ENCODE measurements around the gene TBC1D8.

Gene TBC1D8

DNA sequence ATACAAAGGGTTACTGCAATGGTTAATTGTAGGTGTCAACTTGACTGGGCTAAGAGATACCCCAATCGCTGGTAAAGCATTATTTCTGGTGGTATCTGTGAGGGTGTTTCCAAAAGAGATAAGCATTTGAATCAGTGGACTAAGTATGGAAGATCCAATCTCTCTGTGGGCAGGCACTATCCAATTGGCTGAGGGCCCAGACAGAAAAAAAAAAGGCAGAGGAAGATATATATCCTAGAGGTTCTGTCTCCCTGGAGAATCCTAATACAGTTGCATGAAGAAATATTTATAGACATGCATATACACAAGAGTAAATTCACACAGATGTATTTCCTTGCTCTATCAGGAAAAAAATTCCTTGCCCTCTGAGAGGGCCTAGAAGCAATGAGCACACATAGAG, 43.9 kb downstream of the TBC1D8 start:
- H2AK5ac ChIP-seq (ENCODE audit: low read depth, low read length) = no peak overlapping the region
- no peak overlapping the region for H2BK5ac ChIP-seq (ENCODE audit: low read length)
- no CpG with 5 or more reads among the region's 1 CpG for WGBS, 2 donors (ENCODE audit: extremely low coverage in 2 of 2, insufficient read length in 2 of 2, insufficient replicate concordance in 1 of 2)
- no peak overlapping the region for H2BK15ac ChIP-seq (ENCODE audit: low read length)
- H3K36me3 ChIP-seq (replicated peaks in 1 of 2; ENCODE audit: control insufficient read depth in 2 of 2, insufficient read depth in 2 of 2, low read length in 2 of 2) = no peaks in the 10 kb centered on the region
- no peak overlapping the region for H3K4me3 ChIP-seq (ENCODE audit: low read length in 2 of 2)
- H2BK12ac ChIP-seq (ENCODE audit: low read length) = no peak overlapping the region
- H3K14ac ChIP-seq (ENCODE audit: low read length) = no peak overlapping the region
- H3K4me1 ChIP-seq (ENCODE audit: control insufficient read depth in 2 of 2, insufficient read depth in 1 of 2, low read depth in 1 of 2, low read length in 2 of 2) = no peaks in the 10 kb centered on the region
- no peaks in the 10 kb centered on the region for H3K79me1 ChIP-seq (ENCODE audit: low read depth, low read length)
- no peak overlapping the region for H3K27ac ChIP-seq (replicated peaks; ENCODE audit: low read length)
- H4K91ac ChIP-seq (ENCODE audit: low read depth, low read length, poor library complexity) = no peak overlapping the region
- H3K27me3 ChIP-seq (ENCODE audit: control insufficient read depth in 3 of 3, insufficient read depth in 3 of 3, low read depth in 1 of 3, low read length in 3 of 3) = no peaks in the 10 kb centered on the region
- no peak overlapping the region for H3K4ac ChIP-seq (ENCODE audit: low read length)
- H3K9ac ChIP-seq (ENCODE audit: low read depth, low read length, poor library complexity) = no peak overlapping the region
- no peak overlapping the region for H4K8ac ChIP-seq (ENCODE audit: low read depth, low read length)
- no peak overlapping the region for H3K23ac ChIP-seq (ENCODE audit: low read depth, low read length, poor library complexity)
- H2BK120ac ChIP-seq (ENCODE audit: low read depth, low read length) = no peak overlapping the region
- no peak overlapping the region for H2AFZ ChIP-seq (ENCODE audit: low read length)
- H3K9me3 ChIP-seq (replicated peaks in 1 of 2; ENCODE audit: control insufficient read depth in 2 of 2, insufficient read depth in 1 of 2, low read depth in 1 of 2, low read length in 2 of 2) = no peaks in the 10 kb centered on the region
- no peak overlapping the region for H3K18ac ChIP-seq (ENCODE audit: low read length)
- no peak overlapping the region for H3K4me2 ChIP-seq (ENCODE audit: insufficient read depth, low read length, poor library complexity, severe bottlenecking)
- DNase-seq (ENCODE audit: low spot score) = no peak

DNA sequence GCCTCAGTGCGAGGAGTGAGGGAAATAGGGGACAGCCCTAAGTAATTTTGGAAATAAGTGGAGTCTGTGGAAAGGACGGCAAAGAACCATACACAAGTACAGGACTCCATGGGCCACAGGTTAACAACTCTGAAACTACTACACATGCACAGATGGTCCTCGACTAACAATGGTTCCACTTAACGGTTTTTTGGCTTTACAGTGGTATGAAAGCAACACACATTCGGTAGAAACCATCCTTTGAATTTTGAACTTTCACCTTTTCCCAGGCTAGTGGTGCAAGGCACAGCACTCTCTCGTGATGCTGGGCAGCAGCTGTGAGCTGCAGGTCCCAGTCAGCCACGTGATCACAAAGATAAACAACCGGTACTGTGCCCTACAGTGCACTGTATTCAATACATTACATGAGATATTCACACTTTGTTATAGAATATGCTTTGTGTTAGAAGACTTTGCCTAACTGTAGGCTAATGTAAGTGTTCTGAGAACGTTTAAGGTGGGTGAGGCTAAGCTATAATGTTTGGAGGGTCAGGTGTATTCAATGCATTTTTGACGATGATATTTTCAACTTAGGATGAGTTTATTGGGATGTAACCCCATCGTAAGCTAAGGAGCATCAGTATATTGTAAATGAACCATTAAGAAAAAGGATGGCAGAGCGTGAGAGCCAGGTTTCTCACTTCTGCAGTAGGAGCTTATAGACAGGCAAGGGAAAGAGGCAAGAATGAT, 44.6 kb downstream of the TBC1D8 start:
- Histone ChIP-seq H3K23ac (ENCODE audit: low read depth, low read length, poor library complexity) (no peak overlapping the region), H3K9ac (ENCODE audit: low read depth, low read length, poor library complexity) (no peak overlapping the region), H2BK5ac (ENCODE audit: low read length) (no peak overlapping the region), H3K4ac (ENCODE audit: low read length) (no peak overlapping the region), H3K4me3 (ENCODE audit: low read length in 2 of 2) (no peak overlapping the region), H2AFZ (ENCODE audit: low read length) (no peak overlapping the region), H2AK5ac (ENCODE audit: low read depth, low read length) (no peak overlapping the region), H3K27me3 (ENCODE audit: control insufficient read depth in 3 of 3, insufficient read depth in 3 of 3, low read depth in 1 of 3, low read length in 3 of 3) (no peaks in the 10 kb centered on the region), H3K9me3 (replicated peaks in 1 of 2; ENCODE audit: control insufficient read depth in 2 of 2, insufficient read depth in 1 of 2, low read depth in 1 of 2, low read length in 2 of 2) (no peaks in the 10 kb centered on the region), H2BK12ac (ENCODE audit: low read length) (no peak overlapping the region), H3K27ac (replicated peaks; ENCODE audit: low read length) (no peak overlapping the region), H3K4me2 (ENCODE audit: insufficient read depth, low read length, poor library complexity, severe bottlenecking) (no peak overlapping the region), H2BK15ac (ENCODE audit: low read length) (no peak overlapping the region), H4K8ac (ENCODE audit: low read depth, low read length) (no peak overlapping the region), H3K14ac (ENCODE audit: low read length) (no peak overlapping the region), H2BK120ac (ENCODE audit: low read depth, low read length) (no peak overlapping the region), H4K91ac (ENCODE audit: low read depth, low read length, poor library complexity) (no peak overlapping the region), H3K18ac (ENCODE audit: low read length) (no peak overlapping the region), H3K36me3 (replicated peaks in 1 of 2; ENCODE audit: control insufficient read depth in 2 of 2, insufficient read depth in 2 of 2, low read length in 2 of 2) (no peaks in the 10 kb centered on the region), H3K79me1 (ENCODE audit: low read depth, low read length) (no peaks in the 10 kb centered on the region), H3K4me1 (ENCODE audit: control insufficient read depth in 2 of 2, insufficient read depth in 1 of 2, low read depth in 1 of 2, low read length in 2 of 2) (no peaks in the 10 kb centered on the region)
- DNase-seq (ENCODE audit: low spot score) = no peak
- no CpG with 5 or more reads among the region's 12 CpGs for WGBS, 2 donors (ENCODE audit: extremely low coverage in 2 of 2, insufficient read length in 2 of 2, insufficient replicate concordance in 1 of 2)

DNA sequence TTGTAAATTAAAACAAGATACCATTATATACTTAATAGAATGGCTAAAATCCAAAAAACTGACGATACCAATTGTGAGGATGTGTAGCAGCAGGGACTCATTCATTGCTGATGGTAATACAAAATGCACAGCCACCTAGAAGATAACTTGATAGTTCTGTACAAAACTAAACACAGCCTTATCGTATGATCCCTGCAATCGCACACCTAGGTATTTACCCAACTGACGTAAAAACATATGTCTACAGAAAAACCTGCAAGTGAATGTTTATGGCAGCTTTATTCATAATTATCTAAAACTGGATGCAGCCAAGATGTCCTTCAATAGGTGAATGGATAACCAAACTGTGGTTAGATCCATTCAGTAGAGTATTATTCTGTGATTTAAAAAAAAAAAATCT, 45.5 kb downstream of the TBC1D8 start:
- H3K36me3 ChIP-seq (replicated peaks in 1 of 2; ENCODE audit: control insufficient read depth in 2 of 2, insufficient read depth in 2 of 2, low read length in 2 of 2) = no peaks in the 10 kb centered on the region
- H2BK120ac ChIP-seq (ENCODE audit: low read depth, low read length) = no peak overlapping the region
- H3K4me2 ChIP-seq (ENCODE audit: insufficient read depth, low read length, poor library complexity, severe bottlenecking) = no peak overlapping the region
- no peak overlapping the region for H3K9ac ChIP-seq (ENCODE audit: low read depth, low read length, poor library complexity)
- H3K27me3 ChIP-seq (ENCODE audit: control insufficient read depth in 3 of 3, insufficient read depth in 3 of 3, low read depth in 1 of 3, low read length in 3 of 3) = no peaks in the 10 kb centered on the region
- H3K4me3 ChIP-seq (ENCODE audit: low read length in 2 of 2) = no peak overlapping the region
- no peak overlapping the region for H2AFZ ChIP-seq (ENCODE audit: low read length)
- WGBS, 2 donors (ENCODE audit: extremely low coverage in 2 of 2, insufficient read length in 2 of 2, insufficient replicate concordance in 1 of 2) = no CpG with 5 or more reads among the region's 4 CpGs
- H3K23ac ChIP-seq (ENCODE audit: low read depth, low read length, poor library complexity) = no peak overlapping the region
- H3K14ac ChIP-seq (ENCODE audit: low read length) = no peak overlapping the region
- H2AK5ac ChIP-seq (ENCODE audit: low read depth, low read length) = no peak overlapping the region
- no peak overlapping the region for H3K4ac ChIP-seq (ENCODE audit: low read length)
- H4K8ac ChIP-seq (ENCODE audit: low read depth, low read length) = no peak overlapping the region
- H3K9me3 ChIP-seq (replicated peaks in 1 of 2; ENCODE audit: control insufficient read depth in 2 of 2, insufficient read depth in 1 of 2, low read depth in 1 of 2, low read length in 2 of 2) = no peaks in the 10 kb centered on the region
- no peaks in the 10 kb centered on the region for H3K79me1 ChIP-seq (ENCODE audit: low read depth, low read length)
- no peaks in the 10 kb centered on the region for H3K4me1 ChIP-seq (ENCODE audit: control insufficient read depth in 2 of 2, insufficient read depth in 1 of 2, low read depth in 1 of 2, low read length in 2 of 2)
- H3K27ac ChIP-seq (replicated peaks; ENCODE audit: low read length) = no peak overlapping the region
- H2BK15ac ChIP-seq (ENCODE audit: low read length) = no peak overlapping the region
- H2BK5ac ChIP-seq (ENCODE audit: low read length) = no peak overlapping the region
- DNase-seq (ENCODE audit: low spot score) = no peak
- no peak overlapping the region for H2BK12ac ChIP-seq (ENCODE audit: low read length)
- no peak overlapping the region for H4K91ac ChIP-seq (ENCODE audit: low read depth, low read length, poor library complexity)
- no peak overlapping the region for H3K18ac ChIP-seq (ENCODE audit: low read length)

DNA sequence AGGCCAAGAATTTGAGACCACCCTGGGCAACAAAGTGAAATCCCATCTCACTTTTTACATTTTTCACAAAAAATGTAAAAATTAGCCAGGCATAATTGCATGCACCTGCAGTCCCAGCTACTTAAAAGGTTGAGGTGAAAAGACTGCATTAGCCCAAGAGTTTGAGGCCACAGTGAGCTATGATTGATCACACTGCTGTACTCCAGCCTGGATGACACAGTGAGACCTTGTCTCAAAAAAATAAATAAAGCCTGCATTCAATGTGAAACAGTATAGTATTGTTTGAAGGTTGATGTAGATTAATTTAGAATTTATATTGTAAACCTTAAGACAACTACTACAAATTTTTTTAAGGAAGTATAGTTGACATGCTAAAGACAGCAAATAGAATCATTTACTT, 53.5 kb downstream of the TBC1D8 start:
- no peak overlapping the region for H3K23ac ChIP-seq (ENCODE audit: low read depth, low read length, poor library complexity)
- H3K4me3 ChIP-seq (ENCODE audit: low read length in 2 of 2) = no peak overlapping the region

More for the DNA sequence above, 53.5 kb downstream of the TBC1D8 start:
- H3K9ac ChIP-seq (ENCODE audit: low read depth, low read length, poor library complexity) = no peak overlapping the region
- H3K79me1 ChIP-seq (ENCODE audit: low read depth, low read length) = no peaks in the 10 kb centered on the region
- H2AFZ ChIP-seq (ENCODE audit: low read length) = no peak overlapping the region
- H4K8ac ChIP-seq (ENCODE audit: low read depth, low read length) = no peak overlapping the region
- H2BK12ac ChIP-seq (ENCODE audit: low read length) = no peak overlapping the region
- no peak overlapping the region for H4K91ac ChIP-seq (ENCODE audit: low read depth, low read length, poor library complexity)
- no peak for DNase-seq (ENCODE audit: low spot score)
- H3K4me2 ChIP-seq (ENCODE audit: insufficient read depth, low read length, poor library complexity, severe bottlenecking) = no peak overlapping the region
- no peak overlapping the region for H2BK5ac ChIP-seq (ENCODE audit: low read length)
- no peak overlapping the region for H2BK15ac ChIP-seq (ENCODE audit: low read length)
- no peaks in the 10 kb centered on the region for H3K9me3 ChIP-seq (replicated peaks in 1 of 2; ENCODE audit: control insufficient read depth in 2 of 2, insufficient read depth in 1 of 2, low read depth in 1 of 2, low read length in 2 of 2)
- no peak overlapping the region for H3K27ac ChIP-seq (replicated peaks; ENCODE audit: low read length)
- no peak overlapping the region for H2BK120ac ChIP-seq (ENCODE audit: low read depth, low read length)
- no peak overlapping the region for H2AK5ac ChIP-seq (ENCODE audit: low read depth, low read length)
- no peaks in the 10 kb centered on the region for H3K36me3 ChIP-seq (replicated peaks in 1 of 2; ENCODE audit: control insufficient read depth in 2 of 2, insufficient read depth in 2 of 2, low read length in 2 of 2)
- H3K18ac ChIP-seq (ENCODE audit: low read length) = no peak overlapping the region
- H3K27me3 ChIP-seq (ENCODE audit: control insufficient read depth in 3 of 3, insufficient read depth in 3 of 3, low read depth in 1 of 3, low read length in 3 of 3) = no peaks in the 10 kb centered on the region
- H3K4me1 ChIP-seq (ENCODE audit: control insufficient read depth in 2 of 2, insufficient read depth in 1 of 2, low read depth in 1 of 2, low read length in 2 of 2) = no peaks in the 10 kb centered on the region
- H3K14ac ChIP-seq (ENCODE audit: low read length) = no peak overlapping the region
- no peak overlapping the region for H3K4ac ChIP-seq (ENCODE audit: low read length)

Data from neuronal stem cell (in vitro differentiated cells).